Ramos (cell line): ENCODE measurements around the gene ARHGEF12.

Experiments used
- in situ Hi-C: fragments of 300-500 bp; cut with MboI; formaldehyde crosslinking; loops from one replicate; pipeline ENCODE4 v1.14.3; 2022; ENCODE audit warnings: low sequenced_read_pairs; ENCODE audit not compliant: unreplicated experiment

The ARHGEF12 gene

GRCh38 chr11:120528749-120529148 lies 192.5 kb downstream of the ARHGEF12 start:
- in situ Hi-C loops: no loop called here

GRCh38 chr11:120529214-120529613 lies 193.0 kb downstream of the ARHGEF12 start:
- in situ Hi-C loops: no loop called here

GRCh38 chr11:120529911-120530310 lies 193.7 kb downstream of the ARHGEF12 start:
- in situ Hi-C loops: no loop called here

DNA sequence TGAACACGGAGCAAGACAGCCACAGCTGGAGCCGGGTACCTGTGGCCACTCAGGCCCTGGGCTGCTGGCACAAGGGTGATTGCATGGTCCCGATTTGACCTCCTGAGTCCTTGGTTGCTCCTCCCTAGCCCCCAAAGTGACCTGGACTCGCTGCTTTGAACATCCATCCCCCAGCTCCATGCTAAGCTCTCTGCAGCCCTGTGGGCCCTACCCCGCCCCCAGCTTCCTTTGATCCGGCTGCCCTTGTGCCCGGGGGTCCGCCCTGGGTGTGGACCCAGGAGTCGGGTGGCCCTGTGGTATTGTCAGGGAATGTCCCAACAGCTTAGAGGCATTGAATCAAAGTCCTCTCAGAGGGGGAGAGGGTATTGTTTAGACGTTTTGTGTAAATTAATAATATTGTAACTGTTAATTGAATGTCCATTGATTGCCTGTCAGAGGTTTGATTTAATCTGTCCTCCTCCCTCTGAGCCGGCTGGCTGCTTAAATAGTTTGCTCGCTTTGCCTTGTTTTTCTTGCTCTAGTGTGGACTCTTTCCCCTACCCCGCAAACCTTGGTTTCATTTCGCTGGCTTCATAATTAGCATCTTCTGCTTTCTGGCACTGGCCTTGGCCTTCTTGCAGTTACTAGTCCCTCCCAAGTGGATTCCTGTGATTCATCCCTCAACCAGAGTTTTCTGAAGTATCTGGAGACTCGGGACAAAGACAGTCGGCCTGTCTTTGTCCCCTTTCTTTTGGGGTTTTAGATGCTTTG lies 196.0 kb downstream of the ARHGEF12 start:
- in situ Hi-C loops: no loop called here

GRCh38 chr11:120532832-120533196 lies 196.6 kb downstream of the ARHGEF12 start:
- in situ Hi-C loops: no loop called here

- in situ Hi-C loops: no loop called here
Measured at GRCh38 chr11:120536091-120536796, 200.0 kb downstream of the ARHGEF12 start.

DNA sequence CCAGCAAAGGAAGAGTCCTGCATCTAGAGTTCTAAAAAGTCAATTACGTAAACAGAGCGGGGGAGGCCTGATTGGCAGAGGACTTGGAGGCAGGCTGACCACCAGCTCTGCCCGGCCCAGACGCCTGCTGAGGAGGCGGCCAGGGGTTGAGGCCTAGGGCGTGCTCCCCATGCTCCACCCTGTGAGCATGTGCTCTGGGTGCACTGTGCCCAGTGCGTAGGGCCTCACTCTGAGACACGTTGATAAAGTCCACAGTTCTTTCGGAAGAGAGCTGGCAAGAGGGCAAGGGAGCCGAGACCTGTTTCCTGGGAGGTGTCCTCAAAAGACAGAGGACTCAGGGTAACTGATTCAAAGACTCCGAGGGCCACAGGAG lies 200.6 kb downstream of the ARHGEF12 start:
- in situ Hi-C loops: no loop called here

- in situ Hi-C loops: no loop called here
Measured at GRCh38 chr11:120537996-120538395, 201.8 kb downstream of the ARHGEF12 start.

- in situ Hi-C loops: no loop called here
Measured at GRCh38 chr11:120538707-120539106, 202.5 kb downstream of the ARHGEF12 start.
